Measurements from ENCODE around the gene RFC2.

The RFC2 gene

GRCh38 chr7:74282748-74283459 lies 28.7 kb upstream of the RFC2 start:
- TF ChIP-seq CTCF (conservative IDR thresholded peaks at IDR 0.05; ENCODE audit: control insufficient read depth, insufficient read depth, low read depth, low read length) = no peak
- DNase-seq (ENCODE audit: low read depth) = no peak
- H3K4me3 ChIP-seq (ENCODE audit: control insufficient read depth, low read depth, low read length) = no peak overlapping the region

- peak; percentile 85 for DNase-seq (ENCODE audit: low read depth)
- no peak for TF ChIP-seq CTCF (conservative IDR thresholded peaks at IDR 0.05; ENCODE audit: control insufficient read depth, insufficient read depth, low read depth, low read length)
- no peak overlapping the region for H3K4me3 ChIP-seq (ENCODE audit: control insufficient read depth, low read depth, low read length)
These were observed 26.8 kb upstream of the RFC2 start for GRCh38 chr7:74280985-74281384.

- TF ChIP-seq CTCF (conservative IDR thresholded peaks at IDR 0.05; ENCODE audit: control insufficient read depth, insufficient read depth, low read depth, low read length) = no peak
- DNase-seq (ENCODE audit: low read depth) = no peak
- H3K4me3 ChIP-seq (ENCODE audit: control insufficient read depth, low read depth, low read length) = no peak overlapping the region
These were observed 23.4 kb upstream of the RFC2 start for GRCh38 chr7:74277636-74278035.

GRCh38 chr7:74275401-74275881 lies 21.2 kb upstream of the RFC2 start:
- DNase-seq (ENCODE audit: low read depth) = no peak
- no peak overlapping the region for H3K4me3 ChIP-seq (ENCODE audit: control insufficient read depth, low read depth, low read length)
- TF ChIP-seq CTCF (conservative IDR thresholded peaks at IDR 0.05; ENCODE audit: control insufficient read depth, insufficient read depth, low read depth, low read length) = peak; percentile 53

GRCh38 chr7:74272305-74273038 lies 18.3 kb upstream of the RFC2 start:
- DNase-seq (ENCODE audit: low read depth) = peak; percentile 96
- H3K4me3 ChIP-seq (ENCODE audit: control insufficient read depth, low read depth, low read length) = no peak overlapping the region
- TF ChIP-seq CTCF (conservative IDR thresholded peaks at IDR 0.05; ENCODE audit: control insufficient read depth, insufficient read depth, low read depth, low read length) = no peak

GRCh38 chr7:74271742-74272141 lies 17.5 kb upstream of the RFC2 start:
- H3K4me3 ChIP-seq (ENCODE audit: control insufficient read depth, low read depth, low read length) = no peak overlapping the region
- DNase-seq (ENCODE audit: low read depth) = no peak
- no peak for TF ChIP-seq CTCF (conservative IDR thresholded peaks at IDR 0.05; ENCODE audit: control insufficient read depth, insufficient read depth, low read depth, low read length)

All from fibroblast of mammary gland (primary cell).